IMR-90 (cell line): ENCODE data around the gene GMEB2. TPM values are rescaled to one million over a fixed set of nuclear protein-coding genes. Genes with fewer than 3 reads are reported as not detected.
"Not testable (repeated sequence)": the region's sequence is repeated elsewhere in the genome, so short reads cannot be mapped to it uniquely, and the experiment has no call there.

Experiments used
- ATAC-seq: fragments of 200-7000 bp; cut with Tn5 transposase; 2 replicates; pipeline ENCODE4 v1.9.1; 2020; ENCODE audit warnings: low read depth, mild to moderate bottlenecking, moderate library complexity
- BruUV-seq: library from RNA; stranded (reverse); fragments of 400-500 nt; replicated peaks from 2 replicates; lab custom pipeline; 2021; lab: Mats Ljungman, UMichigan
- CTCF ChIA-PET: fragments of 300-600 bp; formaldehyde crosslinking; extraction: SDS; loops from one replicate; lab custom pipeline; 2021; ENCODE audit warnings: antibody characterized with exemption; lab: Yijun Ruan, JAX
- POLR2A ChIA-PET: fragments of 300-600 bp; sonication (Branson Sonifier 250); formaldehyde crosslinking; loops from one replicate; lab custom pipeline; 2022; ENCODE audit warnings: antibody characterized with exemption; ENCODE audit not compliant: unreplicated experiment; lab: Charles Lee
- DNase-seq: peaks from one replicate; pipeline ENCODE4 v3.0.0; 2013
- H2AFZ ChIP-seq: replicated peaks from 2 replicates; pipeline ENCODE3; 2013; ENCODE audit warnings: low read length, mild to moderate bottlenecking; ENCODE audit not compliant: poor library complexity
- H2AK5ac ChIP-seq: 2 replicates; pipeline ENCODE4 v1.6.1; 2013; ENCODE audit warnings: low read depth, low read length, inconsistent platforms
- H2AK9ac ChIP-seq: replicated peaks from 2 replicates; pipeline ENCODE3; 2013; ENCODE audit warnings: mild to moderate bottlenecking, low read depth, low read length, moderate library complexity; ENCODE audit not compliant: poor library complexity
- H2BK120ac ChIP-seq: 2 replicates; pipeline ENCODE4 v1.6.1; 2013; ENCODE audit warnings: low read depth, low read length, inconsistent platforms
- H2BK15ac ChIP-seq: 3 replicates; pipeline ENCODE4 v1.6.1; 2013; ENCODE audit warnings: low read depth, low read length, inconsistent platforms
- H2BK20ac ChIP-seq: 2 replicates; pipeline ENCODE4 v1.6.1; 2013; ENCODE audit warnings: low read depth, mild to moderate bottlenecking, inconsistent platforms, low read length, moderate library complexity
- H2BK5ac ChIP-seq: 2 replicates; pipeline ENCODE4 v1.6.1; 2013; ENCODE audit warnings: mild to moderate bottlenecking, low read depth, low read length, inconsistent platforms; ENCODE audit not compliant: poor library complexity, severe bottlenecking
- H3K14ac ChIP-seq: replicated peaks from 2 replicates; pipeline ENCODE4 v1.6.1; 2013; ENCODE audit warnings: low read depth, low read length, inconsistent platforms
- H3K18ac ChIP-seq: 2 replicates; pipeline ENCODE4 v1.6.1; 2013; ENCODE audit warnings: low read depth, low read length, control low read depth
- H3K23ac ChIP-seq: 2 replicates; pipeline ENCODE4 v1.6.1; 2013; ENCODE audit warnings: low read depth, low read length, inconsistent platforms
- H3K27ac ChIP-seq: 2 replicates; pipeline ENCODE4 v1.5.1; 2013; ENCODE audit warnings: mild to moderate bottlenecking, control low read depth, low read length; ENCODE audit not compliant: insufficient read depth
- H3K27me3 ChIP-seq: 2 replicates; pipeline ENCODE4 v1.6.1; 2013; ENCODE audit warnings: low read length; ENCODE audit not compliant: control insufficient read depth, insufficient read depth
- H3K36me3 ChIP-seq: 2 replicates; pipeline ENCODE4 v1.6.1; 2013; ENCODE audit warnings: low read length, mixed read lengths; ENCODE audit not compliant: control insufficient read depth, insufficient read depth
- H3K4ac ChIP-seq: 2 replicates; pipeline ENCODE4 v1.6.1; 2013; ENCODE audit warnings: low read depth, low read length, inconsistent platforms
- H3K4me1 ChIP-seq: 2 replicates; pipeline ENCODE4 v1.6.1; 2013; ENCODE audit warnings: low read length, mixed read lengths; ENCODE audit not compliant: control insufficient read depth, insufficient read depth
- H3K4me2 ChIP-seq: 2 replicates; pipeline ENCODE4 v1.6.1; 2013; ENCODE audit warnings: low read depth, mild to moderate bottlenecking, control low read depth, low read length, moderate library complexity
- H3K4me3 ChIP-seq: 2 replicates; pipeline ENCODE4 v1.5.1; 2013; ENCODE audit warnings: low read depth, mild to moderate bottlenecking, control low read depth, low read length, moderate library complexity; ENCODE audit not compliant: insufficient read depth
- H3K56ac ChIP-seq: 2 replicates; pipeline ENCODE4 v1.6.1; 2013; ENCODE audit warnings: low read length, inconsistent platforms; ENCODE audit not compliant: insufficient read depth; ENCODE audit errors: extremely low read depth
- H3K79me1 ChIP-seq, 2 experiments: 2 replicates each; pipeline ENCODE4 v1.6.1; 2013; ENCODE audit warnings: low read length in 2 of 2, inconsistent platforms in 1 of 2, low read depth in 1 of 2
- H3K9ac ChIP-seq: 2 replicates; pipeline ENCODE4 v1.6.1; 2013; ENCODE audit warnings: low read depth, low read length, control low read depth
- H3K9me1 ChIP-seq: 2 replicates; pipeline ENCODE4 v1.6.1; 2013; ENCODE audit warnings: low read length, inconsistent platforms; ENCODE audit not compliant: insufficient read depth
- H3K9me3 ChIP-seq: 2 replicates; pipeline ENCODE4 v1.6.1; 2013; ENCODE audit warnings: low read length; ENCODE audit not compliant: control insufficient read depth, insufficient read depth
- H4K20me1 ChIP-seq: 2 replicates; pipeline ENCODE4 v1.6.1; 2013; ENCODE audit warnings: low read length, inconsistent platforms; ENCODE audit not compliant: insufficient read depth
- H4K5ac ChIP-seq: 2 replicates; pipeline ENCODE4 v1.6.1; 2013; ENCODE audit warnings: mild to moderate bottlenecking, low read depth, low read length, control low read depth
- H4K8ac ChIP-seq, 2 experiments: 2 replicates each; pipeline ENCODE4 v1.6.1; 2013; ENCODE audit warnings: low read depth in 2 of 2, low read length in 2 of 2, control low read depth in 1 of 2, inconsistent platforms in 1 of 2
- H4K91ac ChIP-seq: 2 replicates; pipeline ENCODE4 v1.6.1; 2013; ENCODE audit warnings: low read depth, low read length, inconsistent platforms; ENCODE audit not compliant: insufficient read depth
- BHLHE40 ChIP-seq: fragments of 150-350 bp; IDR thresholded peaks from 2 replicates; pipeline ENCODE4 v1.6.1; 2016; ENCODE audit warnings: mild to moderate bottlenecking, low read depth, low read length
- CEBPB ChIP-seq: IDR thresholded peaks from 2 replicates; pipeline ENCODE4 v1.6.1; 2012; ENCODE audit warnings: low read depth, low read length, improper control_type of control experiment
- CHD1 ChIP-seq: IDR thresholded peaks from 2 replicates; pipeline ENCODE4 v1.6.1; 2012; ENCODE audit warnings: low read depth, low read length, improper control_type of control experiment
- CTCF ChIP-seq: conservative IDR thresholded peaks from 2 replicates; pipeline ENCODE4 v1.5.1; 2012; ENCODE audit warnings: mild to moderate bottlenecking, low read depth, low read length, improper control_type of control experiment
- MXI1 ChIP-seq: IDR thresholded peaks from 2 replicates; pipeline ENCODE4 v1.6.1; 2012; ENCODE audit warnings: low read depth, mild to moderate bottlenecking, low read length, moderate library complexity, borderline replicate concordance
- POLR2A ChIP-seq: IDR thresholded peaks from 2 replicates; pipeline ENCODE4 v1.6.1; 2012; ENCODE audit warnings: mild to moderate bottlenecking, low read depth, low read length
- RAD21 ChIP-seq: IDR thresholded peaks from 2 replicates; pipeline ENCODE4 v1.6.1; 2012; ENCODE audit warnings: low read length, improper control_type of control experiment
- WGBS, 2 experiments: methylation state at CpG; one replicate each; pipeline versions ENCODE4 v1.1.5 to v1.1.7; 2013; ENCODE audit warnings: missing lambda C conversion rate in 2 of 2; ENCODE audit not compliant: insufficient read length in 1 of 2; ENCODE audit errors: extremely low coverage in 2 of 2; 5-methylcytosine and 5-hydroxymethylcytosine counted together
- dilution Hi-C: fragments of 300-500 bp; cut with HindIII; formaldehyde crosslinking; loops from one replicate; pipeline ENCODE4 v1.14.3; 2018; ENCODE audit warnings: low sequenced_read_pairs; ENCODE audit not compliant: unreplicated experiment
- in situ Hi-C: fragments of 300-500 bp; cut with MboI; formaldehyde crosslinking; loops from 3 replicates; pipeline ENCODE4 v1.14.3; 2019; ENCODE audit warnings: low sequenced_read_pairs, inconsistent platforms, mixed read lengths
- intact Hi-C: fragments of 100-400 bp; cut with micrococcal nuclease; formaldehyde crosslinking; loops from 2 replicates; pipeline ENCODE4 v1.10.0; 2022
- polyA plus RNA-seq, 3 experiments: library from polyadenylated mRNA; depleted of rRNA; stranded (reverse); fragments of >200 nt; gene quantifications; 2 replicates each; pipeline ENCODE4 v1.2.3, GENCODE V29; 2012; ENCODE audit warnings: low replicate concordance in 1 of 3
- total RNA-seq: library from RNA; depleted of rRNA; stranded (reverse); fragments of >200 nt; gene quantifications from 2 replicates; pipeline ENCODE4 v1.2.3, GENCODE V29; 2012

GMEB2 gene
- total and polyA plus RNA-seq, 2 of the 4 experiments (the other 2 are of a cell fraction) = 5.0 to 10.0 TPM

DNA sequence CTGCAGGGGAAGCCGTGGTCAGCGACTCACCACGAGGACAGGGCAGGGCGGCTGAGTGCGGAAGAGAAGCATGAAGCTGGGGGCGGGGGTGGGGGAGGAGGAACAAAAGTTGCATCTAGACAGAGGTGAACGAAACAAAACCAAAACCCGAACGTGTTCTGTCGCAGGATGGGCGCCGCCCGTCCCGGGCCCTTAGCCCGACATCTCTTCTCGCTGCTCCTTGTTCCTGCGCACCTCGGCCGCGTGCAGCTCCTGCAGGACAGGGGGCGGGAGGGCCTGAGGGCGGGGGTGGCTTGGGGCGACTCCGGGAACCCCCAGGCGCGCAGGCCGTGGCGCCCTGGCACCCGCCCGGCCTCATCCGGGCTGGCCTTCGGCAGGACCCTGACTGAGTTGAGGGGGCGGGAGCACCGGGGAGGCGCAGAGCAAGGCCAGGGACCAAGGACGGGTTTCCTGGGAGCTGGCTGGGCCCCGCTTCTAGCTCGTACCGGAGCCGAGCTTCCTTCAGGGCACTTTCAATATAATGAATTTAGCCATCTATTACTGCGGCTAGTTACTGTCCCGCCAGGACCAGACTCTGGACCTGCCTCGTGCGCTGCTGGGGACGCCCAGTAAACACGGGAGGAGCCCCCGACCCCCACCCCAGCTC lies 14.4 kb upstream of the GMEB2 start (continued):
- TF ChIP-seq CTCF (no peak), BHLHE40 (no peak), CEBPB (no peak), MXI1 (no peak), CHD1 (no peak), RAD21 (no peak), POLR2A (no peak)

GRCh38 chr20:63640686-63641085 lies 13.8 kb upstream of the GMEB2 start:
- H3K36me3 ChIP-seq, H3K9me1 ChIP-seq, H3K4me1 ChIP-seq, H3K79me1 ChIP-seq, H2BK15ac ChIP-seq, H3K9me3 ChIP-seq, H3K27me3 ChIP-seq, H4K5ac ChIP-seq, DNase-seq, H4K91ac ChIP-seq, H3K23ac ChIP-seq, H3K9ac ChIP-seq, H3K56ac ChIP-seq, H2BK5ac ChIP-seq, H3K4me2 ChIP-seq, H3K4ac ChIP-seq, CTCF ChIA-PET, H2AK5ac ChIP-seq, H3K18ac ChIP-seq, intact Hi-C loops, H2BK120ac ChIP-seq, H2BK20ac ChIP-seq, in situ Hi-C loops, H3K4me3 ChIP-seq, POLR2A ChIA-PET, H3K27ac ChIP-seq, H2AFZ ChIP-seq, ATAC-seq, H3K14ac ChIP-seq, H2AK9ac ChIP-seq, BruUV-seq, dilution Hi-C loops, H4K8ac ChIP-seq, H4K20me1 ChIP-seq: not testable (repeated sequence)
- WGBS, 2 experiments = 100% methylated on average over 2 of the region's 17 CpGs; no CpG with 5 or more reads in 1 of the 2 experiments
